GM18526 (cell line): ENCODE data around the gene FBXO21.

ENCODE experiments used
- POLR2A ChIP-seq: IDR thresholded peaks from 3 replicates; pipeline ENCODE4 v1.6.1; 2011; ENCODE audit not compliant: insufficient read length; ENCODE audit errors: extremely low read depth

FBXO21 gene

GRCh38 chr12:117124421-117125271 is 65.6 kb downstream of the FBXO21 start:
- no peak for TF ChIP-seq POLR2A

- no peak for TF ChIP-seq POLR2A
These were observed 68.8 kb downstream of the FBXO21 start for GRCh38 chr12:117121441-117121840.

GRCh38 chr12:117120787-117121186 is 69.5 kb downstream of the FBXO21 start:
- no peak for TF ChIP-seq POLR2A

- TF ChIP-seq POLR2A: no peak
These were observed 70.6 kb downstream of the FBXO21 start for GRCh38 chr12:117119592-117120198.

- TF ChIP-seq POLR2A: no peak
These were observed 71.3 kb downstream of the FBXO21 start for GRCh38 chr12:117118838-117119591.

GRCh38 chr12:117114784-117115183 is 75.5 kb downstream of the FBXO21 start:
- TF ChIP-seq POLR2A: no peak

- TF ChIP-seq POLR2A: no peak
These were observed 77.0 kb downstream of the FBXO21 start for GRCh38 chr12:117113231-117113630.

GRCh38 chr12:117111821-117112595 is 78.3 kb downstream of the FBXO21 start:
- no peak for TF ChIP-seq POLR2A

- no peak for TF ChIP-seq POLR2A
These were observed 78.9 kb downstream of the FBXO21 start for GRCh38 chr12:117111386-117111785.

GRCh38 chr12:117109943-117110635 is 80.2 kb downstream of the FBXO21 start:
- TF ChIP-seq POLR2A: no peak

GRCh38 chr12:117105902-117106301 is 84.4 kb downstream of the FBXO21 start:
- no peak for TF ChIP-seq POLR2A

- TF ChIP-seq POLR2A: no peak
These were observed 87.5 kb downstream of the FBXO21 start for GRCh38 chr12:117102800-117103181.

GRCh38 chr12:117101953-117102799 is 88.1 kb downstream of the FBXO21 start:
- no peak for TF ChIP-seq POLR2A
